ENCODE data around the gene OR10H5. TPM values are rescaled to one million over a fixed set of nuclear protein-coding genes. Genes with fewer than 3 reads are reported as not detected.

Gene OR10H5
- total and polyA plus RNA-seq, 4 donors, result not detected

DNA sequence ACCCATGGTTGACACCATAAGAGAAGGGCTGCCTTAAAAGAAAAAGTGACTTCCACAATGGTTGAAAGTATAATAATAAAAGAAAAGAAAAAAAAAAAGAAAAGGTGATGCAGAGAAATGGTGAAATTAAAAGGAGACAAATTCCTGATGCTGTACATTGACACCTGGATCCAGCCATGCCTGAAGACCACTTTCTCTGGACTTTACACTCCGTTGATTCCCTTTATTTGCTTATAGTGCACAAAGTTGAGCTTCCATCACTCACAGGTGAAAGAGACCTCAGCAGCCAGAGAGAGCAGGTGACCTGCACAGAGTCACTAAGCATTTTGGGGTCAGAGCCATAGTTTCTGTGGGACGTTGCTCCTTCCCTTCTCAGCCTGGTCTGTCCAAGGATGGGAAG is 12.2 kb upstream of the OR10H5 start:
- Histone ChIP-seq H3K36me3 (ENCODE audit: control insufficient read depth in 4 of 4, insufficient read depth in 4 of 4, low read length in 4 of 4) (no peaks in the 10 kb centered on the region), H3K9me3 (ENCODE audit: control insufficient read depth in 4 of 4, insufficient read depth in 3 of 4, low read length in 3 of 4) (peaks cover 0 to 2% (median 0%) of the 10 kb centered on the region in 4 donors), H3K9ac (ENCODE audit: insufficient read depth in 1 of 2, low read length in 2 of 2) (no peak overlapping the region), H3K4me1 (ENCODE audit: control insufficient read depth in 5 of 5, insufficient read depth in 5 of 5, low read length in 5 of 5) (peaks cover 0 to 9% (median 8%) of the 10 kb centered on the region in 5 donors), H3K27ac (ENCODE audit: low read depth in 1 of 2, low read length in 1 of 2) (no peak overlapping the region), H3K27me3 (ENCODE audit: control insufficient read depth in 3 of 3, insufficient read depth in 3 of 3, low read length in 2 of 3) (no peaks in the 10 kb centered on the region), H3K4me3 (no peak overlapping the region)
- TF ChIP-seq, protein P1, sequence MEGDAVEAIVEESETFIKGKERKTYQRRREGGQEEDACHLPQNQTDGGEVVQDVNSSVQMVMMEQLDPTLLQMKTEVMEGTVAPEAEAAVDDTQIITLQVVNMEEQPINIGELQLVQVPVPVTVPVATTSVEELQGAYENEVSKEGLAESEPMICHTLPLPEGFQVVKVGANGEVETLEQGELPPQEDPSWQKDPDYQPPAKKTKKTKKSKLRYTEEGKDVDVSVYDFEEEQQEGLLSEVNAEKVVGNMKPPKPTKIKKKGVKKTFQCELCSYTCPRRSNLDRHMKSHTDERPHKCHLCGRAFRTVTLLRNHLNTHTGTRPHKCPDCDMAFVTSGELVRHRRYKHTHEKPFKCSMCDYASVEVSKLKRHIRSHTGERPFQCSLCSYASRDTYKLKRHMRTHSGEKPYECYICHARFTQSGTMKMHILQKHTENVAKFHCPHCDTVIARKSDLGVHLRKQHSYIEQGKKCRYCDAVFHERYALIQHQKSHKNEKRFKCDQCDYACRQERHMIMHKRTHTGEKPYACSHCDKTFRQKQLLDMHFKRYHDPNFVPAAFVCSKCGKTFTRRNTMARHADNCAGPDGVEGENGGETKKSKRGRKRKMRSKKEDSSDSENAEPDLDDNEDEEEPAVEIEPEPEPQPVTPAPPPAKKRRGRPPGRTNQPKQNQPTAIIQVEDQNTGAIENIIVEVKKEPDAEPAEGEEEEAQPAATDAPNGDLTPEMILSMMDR (IDR thresholded peaks at IDR 0.05; ENCODE audit: control extremely low read depth, extremely low read depth), result no peak
- no peak for DNase-seq
- ATAC-seq (ENCODE audit: insufficient read depth, low FRiP score), result no peak
- WGBS, 2 donors, result 58% methylated on average over 2 of the region's 2 CpGs

DNA sequence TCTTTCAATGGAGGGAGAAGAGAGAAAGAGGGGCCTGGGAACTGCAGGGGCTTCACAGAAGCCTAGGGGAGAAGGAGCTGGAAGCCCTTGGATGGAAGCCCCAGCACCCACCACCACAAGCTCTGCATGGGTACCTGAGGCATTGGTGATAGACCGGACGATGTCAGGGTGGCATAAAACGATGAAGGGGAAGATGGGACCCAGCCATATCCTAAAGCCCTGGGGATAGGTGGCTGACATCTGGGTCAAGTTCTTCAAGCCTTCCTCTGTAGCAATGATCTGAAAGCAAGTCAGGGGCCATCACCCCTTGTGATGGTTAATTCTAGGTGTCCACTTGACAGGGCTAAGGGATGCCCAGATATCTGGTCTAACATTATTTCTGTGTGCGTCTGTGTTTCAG is 11.2 kb upstream of the OR10H5 start:
- 85 to 90% methylated on average over 4 of the region's 4 CpGs for WGBS, 2 donors
- TF ChIP-seq, protein P1 (IDR thresholded peaks at IDR 0.05; ENCODE audit: control extremely low read depth, extremely low read depth), result no peak
- H3K9me3 ChIP-seq (ENCODE audit: control insufficient read depth in 4 of 4, insufficient read depth in 3 of 4, low read length in 3 of 4), result peaks cover 0 to 2% (median 0%) of the 10 kb centered on the region in 4 donors
- H3K4me3 ChIP-seq, result no peak overlapping the region
- DNase-seq, result no peak
- ATAC-seq (ENCODE audit: insufficient read depth, low FRiP score), result no peak
- H3K4me1 ChIP-seq (ENCODE audit: control insufficient read depth in 5 of 5, insufficient read depth in 5 of 5, low read length in 5 of 5), result peaks cover 0 to 12% (median 9%) of the 10 kb centered on the region in 5 donors
- no peaks in the 10 kb centered on the region for H3K27me3 ChIP-seq (ENCODE audit: control insufficient read depth in 3 of 3, insufficient read depth in 3 of 3, low read length in 2 of 3)
- no peak overlapping the region for H3K27ac ChIP-seq (ENCODE audit: low read depth in 1 of 2, low read length in 1 of 2)
- H3K9ac ChIP-seq (ENCODE audit: insufficient read depth in 1 of 2, low read length in 2 of 2), result no peak overlapping the region
- no peaks in the 10 kb centered on the region for H3K36me3 ChIP-seq (ENCODE audit: control insufficient read depth in 4 of 4, insufficient read depth in 4 of 4, low read length in 4 of 4)

DNA sequence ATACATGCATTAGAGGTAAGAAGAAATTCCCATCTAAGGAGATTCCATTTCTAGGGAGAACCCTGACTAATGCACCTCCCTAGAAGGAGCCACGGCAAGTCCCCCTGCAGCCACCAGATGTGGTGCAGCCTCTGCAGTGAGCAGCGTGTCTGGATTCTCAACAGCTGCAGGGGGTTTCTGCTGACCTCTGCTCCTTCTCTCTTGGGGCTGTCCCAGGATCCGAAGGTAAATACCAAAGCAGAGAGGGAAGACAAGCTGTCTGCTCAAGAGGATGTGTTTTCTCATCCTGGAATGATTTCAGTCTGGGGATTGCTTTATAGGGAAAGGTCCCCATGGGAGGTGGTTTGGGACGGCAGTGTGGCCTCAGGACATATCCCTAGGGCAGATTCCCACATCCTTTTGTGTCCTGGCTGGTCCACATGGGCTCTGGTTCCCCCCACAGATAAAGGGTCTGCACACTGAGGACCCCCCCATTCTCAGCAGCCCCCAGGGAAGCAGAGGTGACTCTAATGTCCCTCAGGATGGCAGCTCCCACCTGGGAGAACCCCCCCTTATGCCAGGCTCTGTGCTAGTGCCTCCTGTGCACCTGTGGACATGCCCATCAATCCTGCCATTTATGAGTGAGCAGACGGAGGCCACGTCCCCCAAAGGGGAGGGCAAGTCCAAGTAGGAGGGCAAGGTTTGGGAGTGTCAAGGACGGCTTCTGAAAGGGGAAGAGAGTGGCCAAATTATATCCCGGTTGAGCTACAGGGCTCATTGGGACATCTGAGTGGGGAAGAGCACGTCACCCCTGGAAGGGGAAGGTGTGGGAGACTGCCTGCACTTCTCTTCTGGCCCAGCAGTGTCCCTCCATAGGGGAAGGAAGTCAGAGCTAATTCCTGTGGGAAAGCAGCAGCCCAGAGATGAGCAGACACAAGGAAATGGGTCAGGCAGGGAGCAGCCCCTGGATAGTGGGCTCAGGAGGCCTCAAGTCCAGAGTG is 10.2 kb upstream of the OR10H5 start:
- H3K9me3 ChIP-seq (ENCODE audit: control insufficient read depth in 4 of 4, insufficient read depth in 3 of 4, low read length in 3 of 4), result peaks cover 0 to 2% (median 0%) of the 10 kb centered on the region in 4 donors
- no peak overlapping the region for H3K4me3 ChIP-seq
- no peak for DNase-seq
- no peak overlapping the region for H3K9ac ChIP-seq (ENCODE audit: insufficient read depth in 1 of 2, low read length in 2 of 2)
- no peak overlapping the region for H3K27ac ChIP-seq (ENCODE audit: low read depth in 1 of 2, low read length in 1 of 2)
- H3K36me3 ChIP-seq (ENCODE audit: control insufficient read depth in 4 of 4, insufficient read depth in 4 of 4, low read length in 4 of 4), result no peaks in the 10 kb centered on the region
- no peak for ATAC-seq (ENCODE audit: insufficient read depth, low FRiP score)
- TF ChIP-seq, protein P1 (IDR thresholded peaks at IDR 0.05; ENCODE audit: control extremely low read depth, extremely low read depth), result no peak
- no peaks in the 10 kb centered on the region for H3K27me3 ChIP-seq (ENCODE audit: control insufficient read depth in 3 of 3, insufficient read depth in 3 of 3, low read length in 2 of 3)
- H3K4me1 ChIP-seq (ENCODE audit: control insufficient read depth in 5 of 5, insufficient read depth in 5 of 5, low read length in 5 of 5), result peaks cover 0 to 12% (median 9%) of the 10 kb centered on the region in 5 donors
- WGBS, 2 donors, result 51% methylated on average over 9 of the region's 9 CpGs
